GM19099 (cell line): ENCODE measurements around the gene CYP4X1.

Experiments used
- POLR2A ChIP-seq: IDR thresholded peaks from 3 replicates; pipeline ENCODE4 v1.6.1; 2011; ENCODE audit warnings: low read depth; ENCODE audit not compliant: insufficient read length; ENCODE audit errors: extremely low read depth

CYP4X1 gene, protein sequence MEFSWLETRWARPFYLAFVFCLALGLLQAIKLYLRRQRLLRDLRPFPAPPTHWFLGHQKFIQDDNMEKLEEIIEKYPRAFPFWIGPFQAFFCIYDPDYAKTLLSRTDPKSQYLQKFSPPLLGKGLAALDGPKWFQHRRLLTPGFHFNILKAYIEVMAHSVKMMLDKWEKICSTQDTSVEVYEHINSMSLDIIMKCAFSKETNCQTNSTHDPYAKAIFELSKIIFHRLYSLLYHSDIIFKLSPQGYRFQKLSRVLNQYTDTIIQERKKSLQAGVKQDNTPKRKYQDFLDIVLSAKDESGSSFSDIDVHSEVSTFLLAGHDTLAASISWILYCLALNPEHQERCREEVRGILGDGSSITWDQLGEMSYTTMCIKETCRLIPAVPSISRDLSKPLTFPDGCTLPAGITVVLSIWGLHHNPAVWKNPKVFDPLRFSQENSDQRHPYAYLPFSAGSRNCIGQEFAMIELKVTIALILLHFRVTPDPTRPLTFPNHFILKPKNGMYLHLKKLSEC

DNA sequence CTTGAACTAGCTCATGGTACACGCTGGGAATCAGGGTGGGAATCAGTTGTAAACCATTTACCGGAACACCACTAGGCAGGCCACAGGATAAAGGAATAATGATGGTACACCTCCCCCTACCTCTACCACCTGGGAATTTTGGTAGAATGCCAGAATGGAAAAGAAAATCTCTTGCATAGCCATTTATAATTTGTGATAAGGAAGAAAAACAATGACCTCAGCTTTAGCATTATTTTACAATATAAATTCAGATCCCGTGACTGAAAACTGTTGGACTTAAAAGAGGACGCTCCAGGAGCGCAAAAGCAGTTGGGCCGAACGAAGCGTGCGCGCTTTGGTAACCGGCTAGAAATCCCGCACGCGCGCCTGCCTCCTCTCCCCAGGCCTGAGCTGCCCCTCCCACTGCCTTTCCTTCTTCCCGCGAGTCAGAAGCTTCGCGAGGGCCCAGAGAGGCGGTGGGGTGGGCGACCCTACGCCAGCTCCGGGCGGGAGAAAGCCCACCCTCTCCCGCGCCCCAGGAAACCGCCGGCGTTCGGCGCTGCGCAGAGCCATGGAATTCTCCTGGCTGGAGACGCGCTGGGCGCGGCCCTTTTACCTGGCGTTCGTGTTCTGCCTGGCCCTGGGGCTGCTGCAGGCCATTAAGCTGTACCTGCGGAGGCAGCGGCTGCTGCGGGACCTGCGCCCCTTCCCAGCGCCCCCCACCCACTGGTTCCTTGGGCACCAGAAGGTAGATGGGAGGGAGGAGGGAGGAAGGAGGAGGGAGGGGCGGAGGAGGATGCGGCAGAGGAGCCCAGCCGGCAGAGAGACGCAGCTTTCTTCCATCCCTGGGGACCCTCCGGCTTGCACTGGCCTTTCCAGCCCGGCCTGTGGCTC lies at the start of gene CYP4X1:
Gene CYP4X1, plus strand, starts transcription at position 402 of the 873 bp plus-strand sequence. Its CDS starts 149 bp downstream, at position 551.
- TF ChIP-seq POLR2A: no peak

DNA sequence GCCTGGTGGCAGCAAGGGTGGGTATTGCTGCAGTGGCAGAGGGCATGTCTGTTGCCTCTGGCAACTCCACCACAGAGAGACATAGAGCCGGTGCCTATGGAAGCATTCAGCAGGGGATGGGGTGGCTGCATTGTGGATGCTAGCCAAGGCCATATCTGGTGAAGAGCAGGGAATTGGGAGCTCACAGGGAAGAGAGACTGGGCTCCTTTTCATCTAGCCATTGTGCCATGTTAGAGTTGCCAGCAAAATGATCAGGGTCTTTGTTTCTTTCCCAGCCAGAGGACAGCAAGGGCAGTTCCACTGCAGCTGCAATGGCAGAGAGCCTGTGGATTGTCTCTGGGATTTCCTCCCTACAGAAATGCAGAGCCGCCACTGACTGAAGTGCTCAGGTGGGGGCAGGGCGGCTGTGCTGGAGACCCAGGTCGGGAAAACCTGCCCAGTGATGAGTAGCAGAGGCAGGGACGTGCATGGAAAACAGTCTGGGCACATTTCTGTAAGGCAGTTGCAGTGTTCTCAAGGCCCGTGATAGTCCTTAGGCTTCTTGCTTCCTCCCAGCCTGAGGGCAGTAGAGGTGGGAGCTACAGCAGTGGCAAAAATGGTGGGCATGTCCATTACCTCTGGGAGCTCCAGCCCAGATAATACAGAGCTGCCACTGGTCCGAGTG lies 40.2 kb upstream of the CYP4X1 start:
- no peak for TF ChIP-seq POLR2A

DNA sequence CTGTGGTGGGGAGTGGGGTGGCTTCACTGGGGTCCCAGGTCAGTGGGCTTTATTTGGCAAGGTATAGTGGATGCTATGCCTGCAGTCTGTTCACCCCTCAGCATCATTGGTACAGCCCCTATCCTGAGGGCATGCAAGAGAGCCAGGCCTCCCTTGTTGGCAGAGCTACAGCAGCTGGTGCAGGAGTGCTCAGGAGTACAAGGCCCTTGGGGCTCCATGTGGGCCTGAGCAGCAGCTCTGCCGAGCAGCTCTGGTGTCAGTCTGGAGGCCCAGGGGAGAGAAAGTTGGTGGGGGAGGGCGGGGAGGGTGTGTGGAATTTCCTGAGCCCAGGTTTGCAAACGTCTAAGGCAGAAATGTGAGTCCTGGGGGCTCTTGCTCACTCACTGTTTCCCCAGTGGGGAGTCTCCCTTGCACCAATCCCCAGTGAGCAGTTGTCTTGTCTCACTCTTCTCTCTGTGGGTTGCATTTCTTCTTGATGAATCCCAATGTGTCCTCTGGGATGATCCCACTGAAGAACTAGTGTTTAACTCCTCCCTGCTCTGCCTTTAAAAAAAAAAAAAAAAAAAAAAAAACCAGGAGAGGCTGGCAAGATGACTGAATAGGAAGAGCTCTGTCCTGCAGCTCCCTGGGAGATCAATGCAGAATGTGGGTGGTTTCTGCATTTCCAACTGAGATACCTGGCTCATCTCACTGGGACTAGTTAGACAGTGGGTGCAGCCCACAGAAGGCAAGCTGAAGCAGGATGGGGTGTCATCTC lies 39.5 kb upstream of the CYP4X1 start:
- no peak for TF ChIP-seq POLR2A

DNA sequence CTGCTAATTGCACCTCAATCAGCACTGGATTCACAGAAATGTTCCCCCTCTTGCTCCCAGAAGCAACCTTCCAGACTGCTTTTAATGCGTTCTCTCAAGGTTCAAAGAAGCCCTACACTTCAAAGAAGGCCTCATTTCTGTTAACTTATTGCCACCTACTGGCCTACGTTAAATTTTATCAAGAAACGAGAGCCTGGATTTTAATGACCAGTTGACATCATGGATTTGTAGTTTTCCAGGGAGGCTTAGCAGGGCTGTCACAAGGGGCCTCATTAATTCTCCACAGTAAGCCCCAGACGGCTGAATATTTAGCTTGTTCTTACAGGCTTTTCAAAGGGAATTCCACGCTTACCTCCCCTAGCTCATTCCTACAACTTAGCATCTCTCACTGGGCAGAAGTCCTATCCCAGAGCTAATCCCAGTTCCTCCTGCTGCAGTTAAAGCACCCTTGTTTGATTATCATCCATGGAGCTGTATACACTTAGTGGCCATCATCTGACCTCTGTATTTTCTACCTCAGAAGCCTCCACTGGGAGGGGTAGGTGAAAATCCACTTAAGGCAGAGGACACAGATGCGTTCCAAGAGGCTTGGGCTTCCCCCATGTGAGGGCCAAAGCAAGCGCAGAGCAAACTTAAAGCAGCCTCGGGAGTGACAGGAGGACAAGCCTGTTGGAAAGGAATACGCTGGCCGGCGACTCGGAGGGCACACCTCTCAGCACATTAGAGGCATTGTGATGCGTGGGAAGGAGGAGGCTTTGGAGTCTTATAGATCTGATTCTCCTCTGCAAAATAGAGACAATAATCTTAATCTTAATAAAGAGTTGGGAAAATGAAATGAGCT lies 32.2 kb upstream of the CYP4X1 start:
- TF ChIP-seq POLR2A: no peak

DNA sequence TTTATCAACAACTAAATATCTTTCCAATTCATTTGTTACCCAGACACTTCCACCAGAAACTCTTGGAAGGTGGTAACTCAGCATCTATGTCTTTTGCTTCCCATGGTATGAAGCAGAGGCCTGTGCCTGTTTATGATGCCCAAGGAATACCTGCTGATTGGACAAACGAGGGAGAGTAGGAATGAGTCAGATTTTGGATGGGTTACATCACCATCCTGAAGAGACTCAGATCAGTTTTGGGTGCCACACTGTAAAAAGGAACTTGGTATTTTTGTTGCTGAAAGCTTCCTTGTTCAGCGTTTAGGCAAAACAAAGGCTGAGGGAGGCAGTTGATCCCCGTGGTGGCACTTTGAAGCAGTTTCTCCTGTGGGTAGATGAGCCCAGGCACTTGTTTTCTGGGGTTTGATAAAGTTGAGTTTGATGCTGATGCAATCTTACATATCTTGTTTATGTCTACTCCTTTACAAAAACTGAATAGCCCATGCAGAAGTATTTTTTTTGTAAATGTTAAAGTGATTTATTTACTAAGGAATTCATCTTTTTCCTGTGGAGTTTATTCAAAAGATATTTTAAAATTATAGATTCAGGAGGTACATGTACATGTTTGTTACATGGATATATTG lies 26.7 kb upstream of the CYP4X1 start:
- no peak for TF ChIP-seq POLR2A

DNA sequence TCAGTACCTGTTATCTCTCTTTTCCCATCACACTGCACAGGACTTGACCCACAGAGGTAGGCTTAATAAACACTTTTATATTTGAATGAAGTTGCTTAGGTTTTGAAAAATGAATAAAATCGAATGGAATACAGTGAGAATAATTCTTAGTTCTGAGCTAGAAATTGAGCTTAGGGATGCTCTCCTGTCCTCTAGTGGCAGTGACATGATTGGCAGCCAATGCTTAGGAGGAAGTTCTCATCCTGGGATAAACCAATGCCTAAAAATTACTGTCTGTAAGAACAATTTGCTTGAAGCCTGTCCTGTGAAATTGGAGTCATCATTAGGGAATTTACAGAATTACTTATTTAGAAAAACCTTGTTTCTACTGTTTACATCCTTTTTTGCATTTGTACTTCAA lies 21.3 kb upstream of the CYP4X1 start:
- TF ChIP-seq POLR2A: no peak

DNA sequence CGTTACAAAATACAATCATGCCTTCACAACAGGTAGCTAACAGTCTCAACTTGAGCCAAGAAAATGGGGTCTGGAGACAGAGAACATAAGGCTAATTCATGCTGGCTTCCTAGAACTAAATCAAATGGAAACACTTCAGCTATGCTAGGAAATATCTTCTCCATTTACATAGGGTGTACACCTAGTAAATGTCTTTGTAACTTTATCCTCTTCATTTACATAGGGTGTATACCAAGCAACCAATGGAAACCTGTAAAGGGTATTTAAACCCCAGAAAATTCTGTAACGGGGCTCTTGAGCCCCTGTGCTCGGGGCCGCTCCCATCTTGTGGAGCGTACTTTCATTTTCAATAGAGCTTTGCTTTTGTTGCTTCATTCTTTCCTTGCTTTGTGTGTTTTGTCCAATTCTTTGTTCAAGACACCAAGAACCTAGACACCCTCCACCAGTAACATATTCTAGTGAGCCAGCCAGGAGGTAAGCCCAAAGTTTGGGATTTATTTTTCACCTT lies 19.5 kb upstream of the CYP4X1 start:
- TF ChIP-seq POLR2A: no peak

DNA sequence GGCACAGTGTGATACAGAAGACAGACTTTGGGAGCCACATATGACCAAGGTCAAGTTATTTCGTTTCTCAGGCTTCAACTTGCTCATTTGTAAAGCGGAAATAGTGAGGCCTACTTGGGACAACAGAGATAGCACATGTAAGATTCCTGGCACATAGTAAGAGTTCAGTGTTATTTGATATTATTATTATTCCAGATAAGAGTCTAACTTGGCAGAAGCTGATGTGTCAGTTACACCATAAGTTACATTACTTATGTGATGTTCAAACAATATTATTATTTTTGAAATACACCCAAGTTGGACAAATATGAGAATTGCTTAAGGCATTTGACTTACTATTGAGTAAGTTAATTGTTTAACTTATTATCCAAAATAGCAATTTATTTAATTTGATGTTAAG lies 10.2 kb upstream of the CYP4X1 start:
- no peak for TF ChIP-seq POLR2A

DNA sequence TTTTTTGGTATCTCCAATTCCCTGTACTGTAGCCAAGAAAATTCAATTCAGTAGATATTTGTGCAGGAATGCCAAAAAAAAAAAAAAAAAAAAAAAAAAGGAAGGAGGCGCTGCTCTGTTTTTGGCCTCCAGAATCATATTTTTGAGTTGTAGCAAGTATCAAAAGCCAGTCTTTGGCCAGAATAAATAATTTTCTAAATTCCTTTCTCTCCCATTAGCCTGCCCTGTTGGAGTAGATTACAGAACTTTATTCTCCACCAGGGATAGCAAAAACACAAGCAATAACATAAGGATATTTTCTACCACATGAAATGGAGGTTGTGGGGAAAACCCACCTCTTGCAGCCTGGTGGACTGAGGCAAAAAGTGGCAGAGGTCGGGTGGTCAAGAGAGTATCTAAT lies 2.4 kb upstream of the CYP4X1 start:
- no peak for TF ChIP-seq POLR2A

DNA sequence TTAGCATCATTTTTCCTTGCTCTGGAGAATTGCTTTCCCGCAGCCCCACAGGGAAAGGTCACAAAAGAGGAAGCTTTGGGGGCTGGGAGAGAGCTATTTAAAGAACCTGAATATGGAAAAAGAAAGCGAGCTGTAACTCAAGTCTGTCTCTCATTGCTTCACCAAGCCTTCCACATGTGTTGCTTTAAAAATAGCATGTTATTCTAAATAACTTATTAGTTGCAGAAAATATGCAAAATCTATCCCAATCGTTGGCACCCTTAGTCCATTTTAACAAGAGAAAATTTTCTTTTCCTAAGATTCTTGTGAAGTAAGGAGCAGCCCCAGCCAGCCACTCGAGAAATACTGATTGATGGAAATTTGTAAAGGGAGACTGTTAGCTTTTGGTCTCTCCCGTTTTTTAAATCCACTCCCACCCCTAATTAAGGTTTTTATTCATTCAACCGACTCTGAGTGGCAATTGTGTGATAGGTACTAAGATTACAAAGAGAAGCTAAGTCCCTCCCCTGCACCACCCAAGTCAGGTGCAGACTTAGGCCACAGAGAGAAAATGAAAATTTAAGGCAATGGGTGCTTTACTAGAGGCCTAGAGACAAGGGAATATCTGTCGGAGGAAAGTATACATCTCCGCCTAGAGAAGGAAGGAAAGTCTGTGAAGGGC lies 802 bp downstream of the CYP4X1 start:
- no peak for TF ChIP-seq POLR2A

DNA sequence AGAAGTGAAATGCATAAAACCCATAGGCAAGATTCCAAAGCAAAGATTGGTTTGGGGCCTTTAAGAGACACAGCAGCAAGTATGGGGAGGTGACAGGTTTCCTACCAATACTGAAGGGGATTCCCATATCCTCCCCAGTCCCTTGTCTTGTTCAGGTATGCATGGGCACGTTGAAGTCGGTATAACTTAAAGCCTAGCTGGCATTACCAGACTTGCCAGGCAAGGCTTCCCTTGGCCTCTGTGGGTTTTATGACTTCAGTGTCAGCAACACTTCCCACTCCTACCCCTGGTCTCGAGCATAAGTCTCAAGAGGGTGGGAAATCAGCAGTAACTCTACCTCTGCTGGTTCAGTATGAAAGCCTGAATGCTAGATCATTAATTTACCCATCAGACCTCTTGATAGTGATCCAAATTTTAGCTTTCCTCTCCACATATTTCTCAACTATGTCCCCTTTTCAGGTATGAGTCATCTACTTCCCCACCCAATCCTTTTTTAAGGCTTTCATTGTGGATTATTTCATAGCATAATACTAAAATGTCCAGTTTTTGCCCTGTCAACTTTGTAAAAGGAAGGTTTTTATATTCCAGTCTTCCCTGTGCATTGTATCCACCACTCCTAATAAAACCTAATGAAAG lies 6.8 kb downstream of the CYP4X1 start:
- no peak for TF ChIP-seq POLR2A

DNA sequence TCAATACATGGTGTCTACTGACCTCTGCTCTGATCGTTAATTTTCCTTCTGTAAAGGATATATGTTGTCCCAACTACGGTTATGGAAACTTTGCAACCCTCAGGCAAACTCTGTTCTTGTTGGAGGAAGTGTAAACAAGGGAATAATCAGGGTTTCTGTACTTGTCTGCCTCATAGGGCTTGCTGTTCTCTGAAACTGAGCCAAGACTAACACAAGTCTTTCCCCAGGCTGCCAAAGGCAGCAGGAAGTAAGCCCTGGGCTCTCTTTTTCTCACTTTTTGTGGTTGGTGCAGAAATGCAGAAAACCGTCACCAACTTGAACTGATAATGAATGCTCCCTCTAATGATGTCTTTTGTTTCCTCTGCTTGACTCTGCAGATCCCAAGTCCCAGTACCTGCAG lies 7.6 kb downstream of the CYP4X1 start:
- no peak for TF ChIP-seq POLR2A

DNA sequence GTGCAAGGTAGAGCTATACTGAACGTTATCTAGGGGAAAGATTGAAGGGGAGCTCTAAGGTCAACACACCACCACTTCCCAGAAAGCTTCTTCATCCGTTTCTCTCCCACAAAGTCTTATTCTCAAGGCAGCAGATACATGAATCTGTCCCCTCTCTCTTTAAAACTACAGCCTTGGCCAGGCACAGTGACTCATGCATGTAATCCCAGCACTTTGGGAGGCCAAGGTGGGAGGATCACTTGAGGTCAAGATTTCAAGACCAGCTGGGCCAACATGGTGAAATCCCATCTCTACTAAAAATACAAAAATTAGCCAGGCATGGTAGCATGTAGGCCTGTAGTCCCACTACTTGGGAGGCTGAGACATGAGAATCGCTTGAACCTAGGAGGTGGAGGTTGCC lies 8.1 kb downstream of the CYP4X1 start:
- TF ChIP-seq POLR2A: no peak

DNA sequence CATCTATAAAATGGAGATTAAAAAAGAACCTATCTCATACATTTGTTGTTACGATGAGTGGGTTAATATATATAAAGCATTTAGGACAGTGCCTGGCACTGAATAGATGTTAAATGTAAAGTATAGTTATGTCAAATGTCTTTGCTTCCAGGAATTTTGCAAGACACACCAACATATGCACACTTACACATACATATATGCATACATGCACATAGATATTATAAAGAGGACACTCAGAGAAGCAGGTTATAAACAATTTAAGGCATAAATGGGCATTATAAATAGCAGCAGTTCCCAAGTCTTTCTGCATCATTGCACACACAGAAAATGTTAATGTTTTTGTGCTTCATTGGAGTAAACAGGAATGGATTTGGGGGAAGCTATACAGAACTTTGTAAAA lies 13.3 kb downstream of the CYP4X1 start:
- TF ChIP-seq POLR2A: no peak
